ENCODE results near the gene ZDHHC19.
"Not testable (repeated sequence)": the region's sequence is repeated elsewhere in the genome, so short reads cannot be mapped to it uniquely, and the experiment has no call there.

Gene ZDHHC19

DNA sequence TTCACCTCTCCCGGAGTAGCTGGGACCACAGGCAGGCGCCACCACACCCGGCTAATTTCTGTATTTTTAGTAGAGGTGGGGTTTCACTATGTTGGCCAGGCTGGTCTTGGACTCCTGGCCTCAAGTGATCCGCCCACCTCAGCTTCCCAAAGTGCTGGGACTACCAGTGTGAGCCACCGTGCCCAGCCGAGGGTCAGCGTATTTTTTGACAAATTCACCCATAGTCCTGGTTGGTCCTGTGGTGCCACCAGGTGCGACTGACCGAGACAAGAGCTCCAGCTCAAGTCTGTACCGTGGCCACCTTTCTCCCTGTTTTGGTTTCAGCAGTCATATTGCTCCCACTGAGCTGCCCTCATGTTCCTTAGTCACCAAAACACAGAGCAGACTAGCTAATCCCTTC is 13.9 kb upstream of the ZDHHC19 start:
- DNase-seq: no peak

- no peak for DNase-seq
These were observed 11.8 kb upstream of the ZDHHC19 start for GRCh38 chr3:196222876-196223595.

- DNase-seq: no peak
These were observed 9.8 kb upstream of the ZDHHC19 start for GRCh38 chr3:196220991-196221390.

- no peak for DNase-seq
These were observed 9.4 kb upstream of the ZDHHC19 start for GRCh38 chr3:196220587-196220986.

DNA sequence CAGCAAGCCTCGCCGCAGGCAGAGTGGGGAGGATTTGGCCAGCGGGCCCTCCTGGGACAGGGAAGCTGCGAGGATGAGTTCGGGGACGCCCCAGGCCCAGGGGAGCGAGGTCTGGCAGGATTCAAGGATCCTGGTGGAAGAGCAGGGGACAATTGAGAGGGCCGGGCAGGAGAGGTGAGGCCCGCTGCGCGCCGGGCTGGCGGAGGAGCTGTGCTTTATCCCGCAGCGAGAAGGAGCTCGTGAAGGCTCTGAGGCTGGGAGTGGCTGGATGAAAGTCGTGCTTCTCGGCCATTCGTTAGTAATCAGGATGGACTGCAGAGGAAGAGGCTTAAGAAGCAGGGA is 8.7 kb upstream of the ZDHHC19 start:
- DNase-seq: no peak

GRCh38 chr3:196219194-196219969 is 8.2 kb upstream of the ZDHHC19 start:
- peak; percentile 74 for DNase-seq

- no peak for DNase-seq
These were observed 7.0 kb upstream of the ZDHHC19 start for GRCh38 chr3:196218155-196218712.

DNA sequence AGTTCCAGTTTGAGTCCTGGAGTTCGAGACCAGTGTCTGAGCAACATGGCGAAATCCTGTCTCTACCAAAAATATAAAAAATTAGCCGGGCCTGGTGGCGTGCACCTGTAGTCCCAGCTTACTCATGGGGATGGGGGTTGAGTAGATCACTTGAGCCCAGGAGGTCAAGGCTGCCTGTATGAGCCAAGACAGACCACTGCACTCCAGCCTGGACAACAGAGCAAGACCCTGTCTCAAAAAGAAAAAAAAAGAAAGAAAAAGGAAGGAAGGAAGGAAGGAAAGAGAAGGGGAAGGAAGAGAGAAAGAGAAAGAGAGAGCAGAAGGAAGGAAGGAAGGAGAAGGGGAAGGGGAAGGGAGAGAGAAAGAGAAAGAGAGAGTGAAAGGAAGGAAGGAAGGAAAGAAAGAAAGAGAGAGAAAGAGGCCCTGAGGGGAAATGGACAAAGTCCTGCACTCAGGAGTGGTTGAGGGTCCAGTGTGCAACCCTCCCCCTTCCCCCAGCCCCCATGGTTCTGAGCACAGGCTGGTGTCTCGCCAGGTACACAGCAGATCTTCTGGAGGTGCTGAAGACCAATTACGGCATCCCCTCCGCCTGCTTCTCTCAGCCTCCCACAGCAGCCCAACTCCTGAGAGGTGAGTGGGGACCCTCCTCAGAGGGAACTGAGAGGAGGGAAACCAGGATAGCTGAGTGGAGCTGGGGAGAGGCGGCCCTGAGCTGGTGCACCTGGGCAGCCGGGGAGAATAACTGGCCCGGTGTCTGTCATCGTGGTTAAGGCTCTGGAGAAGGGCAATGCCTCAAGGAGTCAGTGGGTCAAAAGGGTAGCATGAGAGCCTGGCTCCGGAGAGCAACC is 6.3 kb upstream of the ZDHHC19 start:
- no peak for DNase-seq

DNA sequence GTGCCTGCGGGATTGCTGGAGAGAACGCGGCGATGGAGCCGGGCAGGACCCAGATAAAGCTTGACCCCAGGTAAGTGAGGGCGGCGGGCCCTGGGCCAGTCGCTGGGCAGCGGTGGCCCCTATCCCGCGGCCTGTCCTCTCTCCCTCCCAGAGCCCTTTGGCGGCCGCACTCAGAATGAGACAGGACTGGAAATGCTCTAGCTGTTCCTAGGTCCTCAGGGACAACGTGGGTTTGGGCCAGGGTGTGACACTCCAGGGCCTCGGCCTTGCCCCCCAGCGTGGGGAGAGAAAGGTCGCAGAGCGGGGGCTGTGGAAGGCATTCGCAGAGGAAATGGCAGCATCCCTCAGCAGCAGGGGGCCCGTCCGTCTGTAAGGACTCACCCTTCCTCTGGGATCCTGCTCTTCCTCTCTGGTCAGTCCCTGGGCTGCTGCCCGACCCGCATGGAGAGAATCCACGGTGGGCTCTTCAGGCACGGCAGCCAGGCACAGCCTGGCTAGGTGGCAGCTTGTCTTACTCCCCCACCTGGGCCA is 5.5 kb upstream of the ZDHHC19 start:
- no peak for DNase-seq

GRCh38 chr3:196216089-196216564 is 4.9 kb upstream of the ZDHHC19 start, which contains the start of gene SLC51A:
Gene SLC51A, plus strand, starts transcription at chr3:196216534. Its CDS starts 179 bp downstream, at chr3:196216713.
- DNase-seq: no peak

- no peak for DNase-seq
These were observed 4.4 kb upstream of the ZDHHC19 start for GRCh38 chr3:196215493-196216020.

GRCh38 chr3:196214783-196215441 is 3.7 kb upstream of the ZDHHC19 start:
- DNase-seq: no peak

DNA sequence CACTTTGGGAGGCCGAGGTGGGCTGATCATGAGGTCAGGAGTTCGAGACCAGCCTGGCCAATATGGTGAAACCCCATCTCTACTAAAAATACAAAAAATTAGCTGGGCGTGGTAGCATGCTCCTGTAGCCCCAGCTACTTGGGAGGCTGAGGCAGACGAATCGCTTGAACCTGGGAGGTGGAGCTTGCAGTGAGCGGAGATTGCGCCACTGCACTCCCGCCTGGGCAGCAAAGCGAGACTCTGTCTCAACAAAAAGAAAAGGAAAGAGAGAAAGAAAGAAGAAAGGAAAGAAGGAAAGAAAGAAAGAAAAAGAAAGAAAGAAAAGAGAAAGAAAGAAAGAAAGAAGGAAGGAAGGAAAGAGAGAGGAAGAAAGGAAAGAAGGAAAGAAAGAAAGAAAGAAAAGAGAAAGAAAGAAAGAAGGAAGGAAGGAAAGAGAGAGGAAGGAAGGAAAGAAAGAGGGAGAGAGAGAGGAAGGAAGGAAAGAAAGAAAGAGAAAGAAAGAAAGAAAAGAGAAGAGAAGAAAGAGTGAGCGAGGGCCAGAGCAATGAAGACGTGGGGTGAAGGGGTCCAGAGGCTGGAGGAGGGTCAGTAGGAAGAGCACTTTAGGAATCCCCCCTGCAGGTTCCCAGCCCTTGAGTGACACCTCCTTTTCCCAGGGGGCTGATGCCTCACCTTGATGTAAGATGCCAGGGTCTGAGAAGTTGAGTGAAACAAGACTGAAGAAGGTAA is 1.1 kb downstream of the ZDHHC19 start:
- not testable (repeated sequence) for DNase-seq

- DNase-seq: no peak
These were observed 2.1 kb downstream of the ZDHHC19 start for GRCh38 chr3:196208942-196209695.

- DNase-seq: peak; percentile 60
These were observed 3.2 kb downstream of the ZDHHC19 start for GRCh38 chr3:196207833-196208607.

DNA sequence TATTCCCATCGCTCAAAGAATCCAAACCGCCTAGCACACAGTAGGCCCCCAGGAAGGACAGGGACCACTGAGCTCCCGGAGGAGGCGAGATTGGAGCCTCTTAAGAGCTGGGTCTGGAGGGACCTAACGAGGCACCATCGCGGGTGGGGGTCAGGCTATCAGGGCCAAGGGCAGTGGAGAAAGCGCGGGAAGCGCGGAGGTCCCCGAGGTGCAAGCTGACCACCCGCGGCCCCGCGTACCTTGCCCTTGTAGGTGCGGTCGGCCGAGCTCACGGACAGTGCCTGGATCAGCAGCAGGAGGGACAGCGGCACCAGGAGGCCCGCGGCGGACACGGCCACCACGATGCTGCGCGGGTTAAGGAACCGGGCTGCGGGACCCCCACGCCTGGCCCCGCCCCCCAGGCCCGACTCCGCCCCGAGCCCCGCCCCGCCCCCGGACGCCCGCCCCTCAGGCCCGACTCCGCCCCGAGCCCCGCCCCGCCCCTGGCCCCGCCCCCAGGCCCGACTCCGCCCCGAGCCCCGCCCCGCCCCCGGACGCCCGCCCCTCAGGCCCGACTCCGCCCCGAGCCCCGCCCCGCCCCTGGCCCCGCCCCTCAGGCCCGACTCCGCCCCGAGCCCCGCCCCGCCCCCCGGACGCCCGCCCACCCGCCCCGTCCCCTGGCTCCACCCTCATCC is 3.9 kb downstream of the ZDHHC19 start:
- no peak for DNase-seq

DNA sequence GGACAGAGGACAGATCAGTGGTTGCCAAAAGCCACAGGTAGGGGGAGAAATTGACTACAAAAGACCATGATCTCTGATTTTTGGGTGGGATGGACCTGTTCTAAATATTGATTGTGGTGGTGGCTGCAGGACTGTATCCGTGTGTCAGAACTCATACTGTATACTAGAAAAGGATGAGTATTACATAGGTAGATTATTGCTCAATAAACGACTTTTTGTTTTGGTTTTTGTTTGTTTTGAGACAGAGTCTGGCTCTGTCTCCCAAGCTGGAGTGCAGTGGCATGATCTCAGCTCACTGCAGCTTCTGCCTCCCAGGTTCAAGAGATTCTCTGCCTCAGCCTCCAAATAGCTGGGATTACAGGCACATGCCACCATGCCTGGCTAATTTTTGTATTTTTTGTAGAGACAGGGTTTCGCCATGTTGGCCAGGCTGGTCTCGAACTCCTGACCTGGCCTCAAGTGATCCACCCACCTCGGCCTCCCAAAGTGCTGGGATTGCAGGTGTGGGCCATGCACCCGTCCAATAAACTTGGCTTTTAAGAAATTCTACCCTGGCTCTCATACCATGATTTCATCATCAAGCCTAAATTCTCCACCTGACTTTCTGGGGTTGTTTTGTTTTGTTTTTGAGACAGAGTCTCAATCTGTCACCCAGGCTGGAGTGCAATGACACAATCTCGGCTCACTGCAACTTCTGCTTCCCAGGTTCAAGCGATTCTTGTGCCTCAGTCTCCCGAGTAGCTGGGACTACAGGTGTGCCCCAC is 5.6 kb downstream of the ZDHHC19 start:
- not testable (repeated sequence) for DNase-seq

DNA sequence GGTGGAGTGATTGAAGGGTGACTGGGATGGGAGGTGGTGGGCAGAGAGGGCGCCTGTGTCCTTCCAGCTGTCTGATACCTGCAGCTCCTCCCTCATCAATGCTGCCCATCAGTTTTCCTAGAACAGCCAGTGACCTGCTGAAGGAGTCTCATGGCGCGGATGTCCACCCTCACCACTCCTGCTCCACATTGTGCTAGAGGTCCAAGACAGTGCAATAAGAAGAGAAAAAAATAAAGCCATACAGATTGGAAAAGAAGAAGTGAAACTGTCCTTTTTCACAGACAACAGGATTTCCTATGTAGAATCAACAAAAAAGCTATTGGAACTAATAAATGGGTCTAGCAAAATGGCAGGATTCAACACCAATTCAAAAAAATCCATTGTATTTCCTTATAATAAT is 7.4 kb downstream of the ZDHHC19 start:
- DNase-seq: no peak
